Measurements from ENCODE around the gene CARNS1. TPM values are rescaled to one million over a fixed set of nuclear protein-coding genes. Genes with fewer than 3 reads are reported as not detected.

Gene CARNS1
- total and polyA plus RNA-seq, 9 of the 15 experiments (the other 6 are each of a cell fraction or from before 2014, with no cell fraction given): 0.01 to 0.18 (median 0.06) TPM; not detected in 3

GRCh38 chr11:67464411-67465188, 49.1 kb downstream of the CARNS1 start (continued):
- TF ChIP-seq TOE1 (IDR thresholded peaks at IDR 0.05; ENCODE audit: borderline replicate concordance) (peak; percentile 99), TOE1 (CRISPR knock-in tag; IDR thresholded peaks at IDR 0.05; ENCODE audit: borderline replicate concordance, low read depth) (no peak), POLR3A (IDR thresholded peaks at IDR 0.05; ENCODE audit: borderline replicate concordance, extremely low read depth, insufficient read depth, insufficient read length) (no peak), HMGXB4 (CRISPR knock-in tag; IDR thresholded peaks at IDR 0.05) (no peak), E2F3 (CRISPR knock-in tag; IDR thresholded peaks at IDR 0.05) (no peak), XRCC3 (IDR thresholded peaks at IDR 0.05) (no peak), BRD4 (IDR thresholded peaks at IDR 0.05) (no peak), ZFX (CRISPR knock-in tag; IDR thresholded peaks at IDR 0.05) (peak; percentile 79), HMBOX1 (IDR thresholded peaks at IDR 0.05) (no peak), PHTF2 (CRISPR knock-in tag; IDR thresholded peaks at IDR 0.05) (no peak), DEAF1 (CRISPR knock-in tag; IDR thresholded peaks at IDR 0.05) (no peak), SIN3B (IDR thresholded peaks at IDR 0.05; ENCODE audit: low read depth) (peak; percentile 28; the same call in 1 of the 2 replicates), HNRNPH1 (optimal IDR thresholded peaks at IDR 0.05; ENCODE audit: low read depth, low read length) (no peak), HES1 (IDR thresholded peaks at IDR 0.05; ENCODE audit: low read depth) (no peak), MEF2D (tag; conservative IDR thresholded peaks at IDR 0.05; ENCODE audit: low read depth) (no peak), BHLHE40 (IDR thresholded peaks at IDR 0.05; ENCODE audit: low read length) (peak; percentile 63), NFRKB (IDR thresholded peaks at IDR 0.05; ENCODE audit: low read depth) (peak; percentile 56; the same call in 1 of the 2 replicates), ZNF224 (CRISPR knock-in tag; IDR thresholded peaks at IDR 0.05) (no peak)

All from K562 (cell line).